IMR-90 (cell line): ENCODE results near the gene ATRNL1.
A peak's percentile ranks its signal among the peaks of the same experiment; 100 is the strongest.

Source experiments
- FOS ChIP-seq: fragments of 150-350 bp; IDR thresholded peaks from 2 replicates; pipeline ENCODE4 v1.6.1; 2016; ENCODE audit warnings: low read depth, low read length
- MXI1 ChIP-seq: IDR thresholded peaks from 2 replicates; pipeline ENCODE4 v1.6.1; 2012; ENCODE audit warnings: low read depth, mild to moderate bottlenecking, low read length, moderate library complexity, borderline replicate concordance
- POLR2A ChIP-seq: IDR thresholded peaks from 2 replicates; pipeline ENCODE4 v1.6.1; 2012; ENCODE audit warnings: mild to moderate bottlenecking, low read depth, low read length
- RCOR1 ChIP-seq: IDR thresholded peaks from 2 replicates; pipeline ENCODE4 v1.6.1; 2012; ENCODE audit warnings: mild to moderate bottlenecking, low read length, improper control_type of control experiment; ENCODE audit not compliant: insufficient replicate concordance
- TF ChIP-seq, protein P1 (sequence below): conservative IDR thresholded peaks from 2 replicates; pipeline ENCODE4 v1.5.1; 2012; ENCODE audit warnings: mild to moderate bottlenecking, low read depth, low read length, improper control_type of control experiment
- TF ChIP-seq, protein P2 (sequence below): fragments of 150-350 bp; IDR thresholded peaks from 2 replicates; pipeline ENCODE4 v1.6.1; 2017; ENCODE audit warnings: mild to moderate bottlenecking, antibody characterized with exemption, low read length, low read depth
- TF ChIP-seq, protein P3 (sequence below): fragments of 150-350 bp; IDR thresholded peaks from 2 replicates; pipeline ENCODE4 v1.6.1; 2016; ENCODE audit warnings: low read depth, mild to moderate bottlenecking, low read length, moderate library complexity, borderline replicate concordance

DNA sequence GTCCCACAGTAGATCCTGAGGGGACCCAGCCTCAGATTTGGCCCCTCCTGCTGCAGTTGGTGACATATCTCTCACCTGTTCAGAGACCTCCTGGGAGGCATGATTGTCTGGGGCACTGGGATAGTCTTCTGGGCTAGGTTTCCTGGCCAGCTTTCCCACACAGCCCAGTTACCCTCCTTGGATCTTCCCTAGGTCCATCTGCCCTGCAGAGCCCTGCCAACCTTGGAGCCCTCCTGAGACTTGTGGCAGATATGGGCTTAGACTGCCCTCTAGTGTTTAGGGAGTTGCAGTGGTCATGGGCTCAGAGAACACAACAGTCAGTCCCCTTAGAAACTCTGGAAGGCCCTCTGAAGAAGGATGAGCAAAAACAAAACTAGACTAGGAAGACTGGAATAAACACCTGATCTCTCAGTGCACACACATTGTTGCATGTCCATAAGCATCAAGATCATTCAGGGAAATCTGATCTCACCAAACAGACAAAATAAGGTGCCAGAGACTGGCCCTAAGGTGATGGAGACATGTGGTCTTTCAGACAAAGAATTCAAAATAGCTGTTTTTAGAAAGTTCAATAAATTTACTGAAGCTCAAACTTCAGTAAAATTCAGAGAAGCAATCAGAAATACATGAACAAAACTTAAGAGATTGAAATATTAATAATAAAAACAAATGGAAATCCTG lies 324.6 kb downstream of the ATRNL1 start:
- TF ChIP-seq, protein P1, sequence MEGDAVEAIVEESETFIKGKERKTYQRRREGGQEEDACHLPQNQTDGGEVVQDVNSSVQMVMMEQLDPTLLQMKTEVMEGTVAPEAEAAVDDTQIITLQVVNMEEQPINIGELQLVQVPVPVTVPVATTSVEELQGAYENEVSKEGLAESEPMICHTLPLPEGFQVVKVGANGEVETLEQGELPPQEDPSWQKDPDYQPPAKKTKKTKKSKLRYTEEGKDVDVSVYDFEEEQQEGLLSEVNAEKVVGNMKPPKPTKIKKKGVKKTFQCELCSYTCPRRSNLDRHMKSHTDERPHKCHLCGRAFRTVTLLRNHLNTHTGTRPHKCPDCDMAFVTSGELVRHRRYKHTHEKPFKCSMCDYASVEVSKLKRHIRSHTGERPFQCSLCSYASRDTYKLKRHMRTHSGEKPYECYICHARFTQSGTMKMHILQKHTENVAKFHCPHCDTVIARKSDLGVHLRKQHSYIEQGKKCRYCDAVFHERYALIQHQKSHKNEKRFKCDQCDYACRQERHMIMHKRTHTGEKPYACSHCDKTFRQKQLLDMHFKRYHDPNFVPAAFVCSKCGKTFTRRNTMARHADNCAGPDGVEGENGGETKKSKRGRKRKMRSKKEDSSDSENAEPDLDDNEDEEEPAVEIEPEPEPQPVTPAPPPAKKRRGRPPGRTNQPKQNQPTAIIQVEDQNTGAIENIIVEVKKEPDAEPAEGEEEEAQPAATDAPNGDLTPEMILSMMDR, result peak; percentile 55
- TF ChIP-seq POLR2A (no peak), MXI1 (no peak), FOS (no peak), RCOR1 (no peak)
- TF ChIP-seq, protein P2, sequence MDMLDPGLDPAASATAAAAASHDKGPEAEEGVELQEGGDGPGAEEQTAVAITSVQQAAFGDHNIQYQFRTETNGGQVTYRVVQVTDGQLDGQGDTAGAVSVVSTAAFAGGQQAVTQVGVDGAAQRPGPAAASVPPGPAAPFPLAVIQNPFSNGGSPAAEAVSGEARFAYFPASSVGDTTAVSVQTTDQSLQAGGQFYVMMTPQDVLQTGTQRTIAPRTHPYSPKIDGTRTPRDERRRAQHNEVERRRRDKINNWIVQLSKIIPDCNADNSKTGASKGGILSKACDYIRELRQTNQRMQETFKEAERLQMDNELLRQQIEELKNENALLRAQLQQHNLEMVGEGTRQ, result no peak
- TF ChIP-seq, protein P3, sequence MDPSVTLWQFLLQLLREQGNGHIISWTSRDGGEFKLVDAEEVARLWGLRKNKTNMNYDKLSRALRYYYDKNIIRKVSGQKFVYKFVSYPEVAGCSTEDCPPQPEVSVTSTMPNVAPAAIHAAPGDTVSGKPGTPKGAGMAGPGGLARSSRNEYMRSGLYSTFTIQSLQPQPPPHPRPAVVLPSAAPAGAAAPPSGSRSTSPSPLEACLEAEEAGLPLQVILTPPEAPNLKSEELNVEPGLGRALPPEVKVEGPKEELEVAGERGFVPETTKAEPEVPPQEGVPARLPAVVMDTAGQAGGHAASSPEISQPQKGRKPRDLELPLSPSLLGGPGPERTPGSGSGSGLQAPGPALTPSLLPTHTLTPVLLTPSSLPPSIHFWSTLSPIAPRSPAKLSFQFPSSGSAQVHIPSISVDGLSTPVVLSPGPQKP, result no peak
